GDM1 (cell line): ENCODE data around the gene FYB1.
A peak's percentile ranks its signal among the peaks of the same experiment; 100 is the strongest.
"Not testable (repeated sequence)": the region's sequence is repeated elsewhere in the genome, so short reads cannot be mapped to it uniquely, and the experiment has no call there.

ENCODE experiments used
- DNase-seq: peaks from one replicate; lab custom pipeline; 2025; lab: John Stamatoyannopoulos, UW

FYB1 gene

DNA sequence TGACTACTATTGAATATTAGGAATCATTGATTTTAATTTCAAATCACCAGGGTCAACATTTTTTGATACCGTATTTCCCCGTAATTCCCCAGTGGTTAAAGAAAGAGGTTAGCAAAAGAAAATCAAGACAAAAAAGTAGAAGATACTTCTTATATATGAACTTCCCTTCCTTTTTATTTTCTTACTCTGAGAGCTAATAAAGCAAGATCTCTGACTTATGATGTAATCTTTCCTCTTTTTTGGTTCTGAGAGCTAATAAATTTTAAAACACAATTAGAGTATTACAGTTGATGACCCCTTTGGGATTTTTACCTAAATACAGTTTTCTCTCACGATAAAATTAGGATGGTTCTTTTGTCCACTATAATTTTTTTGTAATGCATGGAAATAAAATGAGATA, 9.2 kb upstream of the FYB1 start:
- DNase-seq: no peak

DNA sequence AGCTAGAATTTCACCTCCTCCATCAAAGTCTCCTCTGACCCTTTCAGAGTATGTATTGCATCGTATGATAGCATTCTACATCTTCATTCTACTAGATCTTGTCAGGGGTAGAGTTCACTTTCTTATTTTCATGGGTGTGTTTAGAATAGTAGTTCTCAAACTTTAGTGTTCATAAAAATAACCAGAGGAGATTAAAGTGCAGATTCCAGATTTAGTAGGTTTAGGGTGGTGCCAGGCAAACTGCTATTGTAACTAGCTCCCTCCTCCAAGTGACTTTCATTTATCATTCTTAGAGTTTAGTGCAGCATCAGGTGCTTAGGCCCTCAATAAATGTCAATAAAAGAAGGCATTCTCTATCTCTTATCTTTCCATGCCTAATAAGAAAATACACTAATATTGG, 7.2 kb upstream of the FYB1 start:
- DNase-seq: no peak

DNA sequence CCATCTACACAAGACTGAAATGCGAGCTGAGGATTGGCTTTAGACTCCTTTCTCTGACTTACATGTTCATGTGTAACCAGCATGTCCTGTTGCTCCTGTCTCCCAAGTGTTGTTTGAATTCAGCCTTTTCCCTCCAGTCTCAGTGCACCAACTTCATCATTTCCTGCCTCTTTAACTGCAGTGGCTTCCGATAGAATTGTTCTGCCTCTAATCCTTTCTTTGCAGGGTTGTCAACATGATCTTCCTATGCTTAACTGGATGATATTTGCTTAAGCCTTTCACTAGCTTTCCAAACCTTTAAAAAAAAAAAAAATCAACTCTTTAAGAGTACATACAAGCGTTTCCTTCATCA, 6.7 kb upstream of the FYB1 start:
- DNase-seq: no peak

DNA sequence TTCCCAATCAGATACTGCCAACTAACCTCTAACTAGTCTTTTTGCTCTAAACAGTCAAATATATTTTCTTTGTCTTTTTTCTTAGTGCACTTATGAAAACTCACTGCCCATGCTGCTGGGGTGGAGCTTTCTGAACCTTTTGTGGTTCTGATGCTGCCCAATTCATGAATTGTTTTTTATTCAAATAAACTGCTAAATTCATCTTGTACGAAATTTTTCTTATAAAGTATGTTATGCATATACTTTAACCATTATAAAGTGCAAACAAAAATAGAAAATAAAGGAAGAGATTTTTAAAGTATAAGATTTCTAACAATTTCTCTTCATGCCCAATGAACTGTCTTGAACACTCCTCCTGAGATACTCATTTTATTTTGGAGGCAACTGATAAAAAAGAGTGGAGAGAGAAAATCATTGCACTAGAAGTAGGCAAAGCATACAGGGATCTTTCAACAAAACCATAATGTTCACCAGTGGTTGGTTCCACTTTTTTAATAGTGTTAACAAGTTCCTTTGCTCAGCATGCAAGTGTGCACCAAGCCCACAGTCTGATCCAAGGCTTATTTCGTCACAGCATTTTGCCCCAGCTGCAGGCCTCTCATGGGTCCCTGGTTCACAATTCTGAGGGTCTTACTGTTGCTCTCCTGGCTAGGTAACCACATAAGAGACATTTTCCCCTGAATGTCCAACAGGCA, 6.2 kb upstream of the FYB1 start:
- DNase-seq: no peak

DNA sequence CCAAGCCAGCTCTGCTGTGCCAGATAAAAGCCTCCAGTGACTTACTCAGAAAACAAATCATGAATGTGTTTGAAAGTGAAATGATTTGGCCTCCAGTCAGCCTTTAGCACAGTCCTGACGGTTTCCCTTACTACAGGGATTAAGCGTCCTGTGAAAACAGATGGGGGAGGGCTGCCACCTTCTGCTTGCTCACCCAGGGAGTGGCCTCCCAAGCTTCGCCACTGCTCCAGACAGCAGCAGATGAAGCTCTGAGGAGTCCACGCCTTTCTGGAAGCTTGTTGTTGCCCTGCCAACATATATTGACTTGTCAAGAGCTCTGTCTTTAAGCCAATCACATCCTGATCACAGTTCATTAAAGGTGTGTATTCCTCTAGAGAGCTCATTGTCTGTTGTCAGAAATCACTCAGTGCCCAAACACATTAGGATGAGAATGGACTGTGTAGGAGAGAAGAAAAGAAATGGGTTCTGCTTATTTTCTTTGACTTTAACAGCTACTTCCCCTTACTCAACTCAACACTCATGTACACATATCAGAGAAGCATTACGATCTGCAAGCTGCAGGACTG, 4.9 kb upstream of the FYB1 start:
- no peak for DNase-seq

DNA sequence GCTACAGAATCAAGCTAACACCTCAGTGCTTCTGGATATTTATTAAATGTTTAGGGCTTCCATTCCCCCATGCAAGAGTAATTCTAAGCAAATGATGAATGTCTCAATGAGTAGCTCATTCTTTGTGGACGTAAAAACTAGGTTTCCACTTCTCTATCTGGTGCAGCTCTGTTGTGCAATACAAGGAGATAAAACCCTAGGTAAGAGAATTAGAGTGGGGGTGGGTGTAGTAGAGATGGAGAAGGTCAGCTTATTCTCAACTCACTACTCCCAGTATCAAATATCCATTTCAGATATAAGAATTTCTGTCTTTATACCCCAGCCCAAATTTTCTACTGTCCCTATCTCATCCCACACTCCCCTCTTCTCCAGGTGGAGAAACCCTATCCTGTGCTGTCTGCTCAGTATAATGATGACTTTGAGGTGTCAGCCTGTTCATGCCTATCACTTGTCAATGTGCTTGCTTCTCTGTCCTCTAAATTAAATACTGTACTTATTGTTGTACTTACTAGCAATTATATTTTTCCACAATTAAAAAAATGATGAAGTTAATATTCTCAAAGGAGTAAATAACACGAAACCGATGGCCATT, 4.3 kb upstream of the FYB1 start:
- DNase-seq: no peak

DNA sequence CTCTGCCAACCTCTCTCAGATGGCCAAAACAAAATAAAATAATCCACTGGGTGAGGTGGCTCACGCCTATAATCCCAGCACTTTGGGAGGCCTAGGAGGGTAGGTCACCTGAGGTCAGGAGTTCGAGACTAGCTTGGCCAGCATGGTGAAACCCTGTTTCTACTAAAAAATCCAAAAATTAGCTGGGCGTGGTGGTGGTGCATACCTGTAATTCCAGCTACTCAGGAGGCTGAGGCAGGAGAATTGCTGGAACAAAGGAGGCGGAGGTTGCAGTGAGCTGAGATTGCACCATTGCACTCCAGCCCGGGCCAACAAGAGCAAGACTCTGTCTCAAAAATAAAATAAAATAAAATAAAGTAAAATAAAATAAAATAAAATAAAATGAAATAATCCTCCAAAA, 2.3 kb upstream of the FYB1 start:
- DNase-seq: not testable (repeated sequence)

DNA sequence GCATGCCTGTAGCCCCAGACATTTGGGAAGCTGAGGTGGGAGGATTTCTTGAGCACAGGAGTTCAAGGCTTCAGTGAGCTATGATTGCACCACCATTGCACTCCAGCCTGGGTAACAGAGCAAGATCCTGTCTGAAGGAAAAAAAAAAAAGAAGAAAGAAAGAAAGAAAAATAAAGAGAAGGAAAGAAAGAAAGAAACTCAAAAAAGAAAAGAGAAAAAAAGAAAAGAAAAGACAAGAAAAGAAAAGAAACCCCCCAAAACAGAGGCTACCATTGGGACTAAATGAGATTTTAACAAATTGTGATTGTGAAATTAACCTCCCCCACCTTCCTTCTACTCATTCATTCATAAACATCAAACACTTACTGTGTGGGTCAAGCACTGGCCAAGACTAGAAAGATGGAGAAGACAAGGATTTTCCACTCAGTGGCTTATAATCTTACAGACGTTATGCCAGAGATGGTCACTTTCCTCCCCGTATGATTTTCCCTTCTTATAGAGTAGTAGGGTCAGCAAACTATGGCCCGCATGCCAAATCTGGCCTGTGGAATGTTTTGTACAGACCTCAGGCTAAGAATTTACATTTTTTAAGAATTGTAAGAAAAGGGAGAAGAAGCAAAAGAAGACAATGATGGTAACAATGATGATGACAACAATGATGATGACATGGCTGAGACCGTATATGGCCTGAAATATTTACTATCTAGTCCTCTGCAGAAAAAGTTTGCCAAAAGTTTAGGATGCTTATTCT, 1.1 kb upstream of the FYB1 start:
- no peak for DNase-seq

DNA sequence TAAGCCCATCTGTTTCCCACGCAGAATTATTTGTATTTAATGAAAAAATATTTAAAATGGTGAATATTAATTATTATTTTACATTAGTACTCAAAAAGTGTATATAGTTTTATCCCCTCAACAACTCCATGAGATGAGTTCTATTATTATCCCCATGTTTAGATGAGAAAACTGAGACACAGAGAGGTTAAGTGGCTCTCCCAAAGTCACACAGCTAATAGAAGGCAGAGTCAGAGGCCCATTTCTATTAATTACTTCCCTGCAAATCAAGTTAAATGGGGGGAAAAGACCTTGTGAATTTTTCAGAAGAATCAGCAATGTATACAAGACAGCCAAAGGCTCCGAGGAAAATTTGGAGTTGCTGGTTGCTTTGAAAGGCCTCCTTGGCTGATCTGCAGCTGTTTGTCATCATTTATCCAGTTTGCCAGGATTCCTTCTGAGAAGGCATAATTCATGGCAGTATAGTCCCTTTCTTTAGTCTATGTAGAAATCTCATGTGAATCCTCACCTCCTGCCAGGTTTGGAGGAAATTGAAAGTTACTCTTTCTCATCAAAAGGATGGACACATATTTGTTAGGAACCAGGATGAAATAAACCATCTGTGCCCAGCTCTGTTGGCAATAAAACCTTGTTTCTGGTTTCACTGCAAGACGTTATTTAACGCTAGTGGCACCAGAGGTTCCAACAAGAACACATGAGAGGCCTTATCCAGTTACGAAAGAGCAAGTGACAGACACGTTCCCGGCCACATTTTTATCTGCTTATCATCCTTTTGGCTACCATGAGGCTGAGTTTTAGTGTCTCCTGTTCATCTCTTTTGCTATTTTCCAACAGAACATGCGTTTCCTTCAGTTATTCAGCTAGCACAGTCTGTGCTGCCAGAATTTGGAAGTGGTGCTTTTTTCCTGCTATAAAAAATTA, 621 bp downstream of the FYB1 start:
- DNase-seq: no peak

DNA sequence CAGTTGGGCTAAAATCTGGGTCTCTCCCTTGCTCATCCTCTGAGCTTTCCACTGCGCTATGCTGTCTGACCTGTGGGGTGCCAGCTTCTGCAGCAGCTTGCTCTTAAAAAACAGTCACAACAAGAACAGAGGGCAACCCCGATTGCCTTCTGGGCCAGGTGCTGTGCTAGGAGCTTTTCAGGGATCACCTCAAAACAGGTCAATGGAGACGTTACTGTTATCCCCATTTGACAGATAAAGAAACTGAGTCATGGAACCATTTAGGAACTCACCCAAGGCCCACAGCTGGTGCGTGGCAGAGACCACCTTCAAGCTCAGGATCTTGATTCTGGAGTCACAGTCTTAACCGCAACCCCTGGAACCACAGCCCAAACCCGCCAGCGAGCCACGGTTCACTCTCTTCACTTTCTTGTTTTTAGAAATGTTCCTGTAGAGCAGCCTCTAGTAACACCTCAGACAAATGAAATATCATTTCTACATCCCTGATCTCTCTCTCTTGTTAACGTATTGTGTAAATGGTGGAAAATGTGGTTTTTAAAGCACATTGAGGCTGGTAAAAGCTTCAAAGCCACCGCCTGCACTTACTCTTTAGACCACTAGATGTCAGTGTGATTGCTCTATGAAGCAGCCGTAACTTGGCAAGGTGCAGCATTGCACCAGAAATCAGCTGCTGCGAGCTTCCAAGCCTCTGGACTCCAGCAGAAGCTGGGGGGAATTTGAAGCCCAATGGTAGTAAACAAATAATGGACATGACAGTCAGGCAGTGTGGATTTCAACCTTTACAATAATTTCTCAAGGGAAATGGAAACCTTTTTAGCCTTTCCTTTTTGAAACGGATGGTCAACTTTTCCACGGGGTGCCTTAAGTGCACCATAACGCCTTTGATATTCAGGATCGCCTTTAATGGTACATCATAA, 1.7 kb downstream of the FYB1 start:
- DNase-seq: peak; percentile 69

DNA sequence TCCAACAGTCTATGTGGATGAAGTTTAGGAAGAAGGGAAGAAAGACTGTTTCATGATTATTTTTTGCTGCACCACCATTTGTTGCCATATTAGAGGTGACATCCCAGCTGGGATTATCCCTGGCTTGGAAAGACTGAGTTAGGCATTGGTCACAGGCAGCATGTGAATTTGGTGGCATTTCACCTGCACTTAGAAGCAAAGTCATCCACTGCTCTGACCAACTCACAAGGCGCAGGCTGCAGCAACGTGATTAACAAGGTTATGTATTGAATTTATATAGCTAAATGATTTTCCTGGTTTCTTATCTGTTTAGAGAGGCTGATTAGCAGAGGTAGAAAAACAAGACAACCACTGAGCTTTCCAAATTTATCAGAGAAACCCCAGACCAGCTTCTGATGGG, 2.7 kb downstream of the FYB1 start:
- no peak for DNase-seq

DNA sequence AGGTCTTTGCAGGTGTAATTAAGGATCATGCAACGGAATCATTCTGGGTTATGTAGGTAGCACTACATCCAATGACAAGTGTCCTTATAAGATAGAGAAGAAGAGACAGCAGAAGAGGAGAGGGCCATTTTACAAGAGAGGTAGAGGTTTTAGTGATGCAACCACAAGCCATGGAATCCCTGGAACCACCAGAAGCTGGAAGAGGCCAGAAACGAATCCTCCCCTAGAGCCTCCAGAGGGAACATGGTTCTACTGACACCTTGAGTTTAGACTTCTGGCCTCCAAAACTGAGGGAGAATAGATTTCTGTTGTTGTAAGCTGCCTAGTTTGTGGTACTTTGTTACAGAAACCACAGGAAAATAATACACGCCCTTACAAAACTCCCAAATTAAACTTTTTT, 3.5 kb downstream of the FYB1 start:
- DNase-seq: no peak

DNA sequence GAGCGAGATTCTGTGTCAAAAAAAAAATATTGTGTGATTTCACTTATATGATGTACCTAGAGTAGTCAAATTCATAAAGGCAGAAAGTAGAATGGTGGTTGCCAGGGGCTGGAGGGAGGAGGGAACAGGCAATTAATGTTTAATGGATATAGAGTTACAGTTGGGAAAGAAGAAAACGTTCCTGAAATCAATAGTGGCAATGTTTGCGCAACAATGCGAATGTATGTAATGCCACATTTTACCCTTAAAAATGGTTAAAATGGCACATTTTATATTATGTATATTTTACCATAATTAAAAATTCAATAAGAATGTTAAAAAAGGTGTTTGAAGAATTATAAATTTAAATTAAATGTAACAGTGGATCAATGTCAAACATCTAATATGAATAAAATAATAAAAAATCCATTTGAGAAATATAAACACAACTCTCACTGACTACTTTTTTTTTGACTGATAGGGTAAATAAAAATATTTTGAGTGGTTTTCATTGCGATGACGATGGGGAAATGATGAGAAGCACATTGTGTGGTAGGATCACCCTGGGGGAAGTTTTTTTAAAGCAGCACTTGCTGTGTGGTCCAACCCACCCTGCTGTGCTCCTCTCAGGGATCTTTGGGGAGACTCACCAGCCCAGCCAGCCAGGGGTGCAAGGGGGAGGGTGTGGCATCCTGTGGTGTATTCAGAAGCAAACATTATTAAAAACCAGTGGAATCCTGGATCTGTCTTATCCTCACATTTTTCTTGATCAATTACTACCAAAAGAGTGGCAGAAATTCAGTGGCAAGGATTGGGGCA, 4.3 kb downstream of the FYB1 start:
- no peak for DNase-seq

DNA sequence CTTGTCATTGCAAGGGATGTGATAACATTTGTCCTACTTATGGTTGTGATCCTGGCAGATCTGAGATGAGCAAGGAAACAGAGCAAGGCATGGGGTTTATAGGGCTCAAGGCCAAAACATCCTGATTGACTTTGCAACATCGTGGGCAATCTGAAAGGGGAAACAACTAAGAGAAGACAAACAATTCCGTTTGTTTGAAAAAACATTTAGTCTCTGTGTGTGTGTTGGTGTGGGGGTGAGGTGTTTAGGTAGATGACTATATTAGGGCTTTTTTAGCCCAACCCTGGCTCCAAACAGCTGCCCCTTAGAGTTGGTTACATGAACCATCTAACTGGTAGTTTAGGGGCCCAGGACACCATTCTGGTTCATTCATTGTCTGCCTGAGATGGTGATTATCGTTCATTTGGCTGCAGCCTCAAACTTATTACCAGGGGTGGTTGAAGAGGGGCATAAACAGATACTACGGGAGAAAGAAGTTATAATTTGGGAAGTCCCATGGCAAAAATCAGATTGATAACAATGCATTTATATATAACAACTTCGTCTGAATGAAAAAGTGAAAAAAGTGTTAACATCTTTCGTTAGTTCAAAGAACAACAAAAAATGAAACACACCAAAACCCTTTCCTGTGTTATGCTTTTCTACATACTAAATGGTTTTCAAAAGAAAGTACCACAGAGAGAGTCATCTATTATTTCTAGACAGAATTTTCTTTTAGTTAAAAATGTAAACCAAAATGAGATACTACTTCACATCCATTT, 5.7 kb downstream of the FYB1 start:
- no peak for DNase-seq

DNA sequence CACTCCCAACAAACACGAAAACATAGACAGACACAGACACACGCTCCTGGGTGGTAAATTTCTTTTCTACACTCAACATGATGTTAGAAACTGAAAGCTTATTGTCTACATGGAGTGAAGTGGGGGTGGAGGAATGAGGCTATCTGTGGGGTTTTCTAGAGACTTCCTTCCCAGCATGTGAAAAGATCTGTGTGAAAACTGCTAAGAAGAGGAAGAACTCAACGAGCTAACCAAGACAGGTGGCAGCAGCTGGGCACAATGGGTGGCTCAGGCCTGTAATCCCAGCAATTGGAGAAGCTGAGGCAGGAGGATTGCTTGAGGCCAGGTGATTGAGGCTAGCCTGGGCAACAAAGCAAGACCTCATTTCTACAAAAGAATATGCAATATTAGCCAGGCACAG, 7.6 kb downstream of the FYB1 start:
- no peak for DNase-seq

DNA sequence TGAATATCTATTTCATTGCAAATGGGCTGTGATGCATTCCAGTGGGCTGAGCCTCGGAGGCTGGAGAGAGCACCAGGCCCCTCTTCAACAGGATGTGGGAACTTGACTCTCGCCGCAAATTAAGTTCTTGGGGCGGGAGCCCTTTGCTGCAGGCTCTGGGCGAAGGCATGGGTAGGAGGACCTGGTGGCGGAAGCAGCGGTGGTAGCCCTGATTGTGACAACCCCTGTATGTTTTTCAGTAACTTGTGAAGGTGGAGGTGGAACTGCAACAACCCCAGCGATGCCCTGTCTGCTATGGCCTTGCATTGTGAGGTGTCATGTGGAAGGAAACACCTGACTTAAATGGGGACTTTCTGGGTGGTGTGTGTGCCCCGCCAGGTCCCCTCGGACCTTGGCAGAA, 9.4 kb downstream of the FYB1 start:
- DNase-seq: peak; percentile 76

DNA sequence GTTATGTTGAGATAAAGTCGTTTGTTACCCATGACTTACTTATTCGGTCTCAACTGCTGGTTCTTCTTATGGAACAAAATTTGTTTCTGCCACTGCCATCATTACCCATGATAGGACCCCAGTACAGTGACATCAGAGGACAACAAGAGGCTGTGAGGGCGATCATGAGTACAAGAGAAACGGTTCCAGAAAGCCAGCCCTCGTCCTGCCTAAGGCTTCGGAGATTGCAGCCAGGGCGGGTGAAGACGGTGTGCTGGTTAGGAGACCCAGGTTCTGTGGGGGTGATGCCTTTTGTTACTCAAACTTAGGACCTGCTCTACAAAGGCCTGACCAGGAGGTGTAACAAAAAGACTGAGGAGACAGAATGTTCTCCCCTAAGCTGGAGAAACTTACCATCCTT, 10.9 kb downstream of the FYB1 start:
- DNase-seq: no peak

DNA sequence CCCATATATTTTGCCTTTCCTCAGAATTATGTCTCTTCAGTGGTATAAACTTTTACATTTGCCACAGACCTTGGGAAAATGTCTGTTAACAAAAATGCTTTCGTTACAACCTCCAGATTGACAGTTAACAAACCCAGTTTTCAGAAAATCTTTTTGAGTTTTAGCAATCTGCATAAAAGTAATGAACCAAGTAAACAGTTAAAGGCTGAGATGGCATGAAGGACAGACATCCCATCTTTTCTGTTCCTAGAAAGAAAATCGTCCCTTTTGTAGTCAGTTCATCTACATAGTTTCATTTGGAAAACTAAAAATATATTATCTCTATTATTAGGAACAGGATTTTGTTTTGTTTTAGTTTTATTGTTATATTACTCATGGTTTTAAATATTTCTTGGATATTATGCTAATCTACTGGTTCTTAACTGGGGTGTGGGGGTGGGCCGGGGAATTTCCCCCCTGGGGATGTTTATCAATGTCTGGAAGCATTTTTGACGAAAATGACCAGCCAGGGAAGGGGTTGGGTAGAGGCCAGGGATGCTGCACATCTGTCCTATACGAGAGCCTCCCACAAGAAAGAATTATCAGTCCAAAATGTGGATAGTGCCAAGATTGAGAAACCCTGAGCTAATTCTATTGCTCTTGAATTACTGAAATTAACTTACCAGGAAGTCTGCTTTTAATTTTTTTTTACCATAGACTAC, 11.9 kb downstream of the FYB1 start:
- DNase-seq: no peak
